Measurements from ENCODE around the gene ZNF641.

DNA sequence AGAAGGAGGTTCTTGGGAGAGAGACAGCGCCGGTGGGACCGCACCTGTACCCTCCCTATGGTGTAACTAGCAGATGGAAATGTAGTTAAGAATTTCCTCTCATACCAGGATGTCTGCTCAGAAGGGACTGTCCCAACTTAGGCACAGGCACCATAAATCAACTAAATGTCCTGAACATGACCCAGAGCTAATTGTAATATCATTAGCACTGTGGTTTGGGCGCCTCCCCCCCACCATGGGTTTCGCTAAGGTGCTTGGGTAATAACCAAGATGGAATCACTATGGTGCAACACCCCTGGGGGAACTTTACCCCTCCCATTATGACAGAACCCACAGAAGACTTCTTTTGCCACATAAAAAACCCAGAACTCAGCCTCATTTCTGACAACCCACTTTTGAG, 15.9 kb downstream of the ZNF641 start:
- TF ChIP-seq POLR2A (IDR thresholded peaks at IDR 0.05) = no peak
- TF ChIP-seq, protein P1, sequence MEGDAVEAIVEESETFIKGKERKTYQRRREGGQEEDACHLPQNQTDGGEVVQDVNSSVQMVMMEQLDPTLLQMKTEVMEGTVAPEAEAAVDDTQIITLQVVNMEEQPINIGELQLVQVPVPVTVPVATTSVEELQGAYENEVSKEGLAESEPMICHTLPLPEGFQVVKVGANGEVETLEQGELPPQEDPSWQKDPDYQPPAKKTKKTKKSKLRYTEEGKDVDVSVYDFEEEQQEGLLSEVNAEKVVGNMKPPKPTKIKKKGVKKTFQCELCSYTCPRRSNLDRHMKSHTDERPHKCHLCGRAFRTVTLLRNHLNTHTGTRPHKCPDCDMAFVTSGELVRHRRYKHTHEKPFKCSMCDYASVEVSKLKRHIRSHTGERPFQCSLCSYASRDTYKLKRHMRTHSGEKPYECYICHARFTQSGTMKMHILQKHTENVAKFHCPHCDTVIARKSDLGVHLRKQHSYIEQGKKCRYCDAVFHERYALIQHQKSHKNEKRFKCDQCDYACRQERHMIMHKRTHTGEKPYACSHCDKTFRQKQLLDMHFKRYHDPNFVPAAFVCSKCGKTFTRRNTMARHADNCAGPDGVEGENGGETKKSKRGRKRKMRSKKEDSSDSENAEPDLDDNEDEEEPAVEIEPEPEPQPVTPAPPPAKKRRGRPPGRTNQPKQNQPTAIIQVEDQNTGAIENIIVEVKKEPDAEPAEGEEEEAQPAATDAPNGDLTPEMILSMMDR (IDR thresholded peaks at IDR 0.05) = no peak

Data from right lobe of liver (tissue), 4 donors.